GM12801 (cell line): ENCODE results near the gene ABHD12B.

Source experiments
- TF ChIP-seq, protein P1 (sequence below): IDR thresholded peaks from one replicate; pipeline ENCODE4 v1.5.1; 2011; ENCODE audit warnings: control low read depth; ENCODE audit not compliant: insufficient read length; ENCODE audit errors: extremely low read depth

Gene ABHD12B

DNA sequence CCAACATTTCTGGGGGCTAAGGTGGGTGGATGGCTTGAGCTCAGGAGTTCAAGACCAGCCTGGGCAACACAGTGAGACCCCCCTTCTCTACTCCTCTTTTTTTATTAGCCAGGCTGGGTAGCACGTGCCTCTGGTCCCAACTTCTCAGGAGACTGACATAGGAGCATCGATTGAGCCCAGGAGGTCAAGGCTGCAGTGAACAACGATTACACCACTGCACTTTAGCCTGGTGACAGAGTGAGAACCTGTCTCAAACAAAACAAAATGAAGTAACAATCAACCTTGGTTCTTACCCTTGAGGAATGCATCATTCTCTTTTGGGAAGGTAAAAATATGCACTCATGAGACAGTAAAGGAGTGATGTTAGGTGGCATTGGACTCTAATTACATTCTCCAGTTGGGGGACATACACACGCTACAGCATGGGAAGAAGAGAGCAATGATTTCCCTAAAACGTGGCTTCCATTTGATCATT is 37.0 kb upstream of the ABHD12B start:
- TF ChIP-seq, protein P1, sequence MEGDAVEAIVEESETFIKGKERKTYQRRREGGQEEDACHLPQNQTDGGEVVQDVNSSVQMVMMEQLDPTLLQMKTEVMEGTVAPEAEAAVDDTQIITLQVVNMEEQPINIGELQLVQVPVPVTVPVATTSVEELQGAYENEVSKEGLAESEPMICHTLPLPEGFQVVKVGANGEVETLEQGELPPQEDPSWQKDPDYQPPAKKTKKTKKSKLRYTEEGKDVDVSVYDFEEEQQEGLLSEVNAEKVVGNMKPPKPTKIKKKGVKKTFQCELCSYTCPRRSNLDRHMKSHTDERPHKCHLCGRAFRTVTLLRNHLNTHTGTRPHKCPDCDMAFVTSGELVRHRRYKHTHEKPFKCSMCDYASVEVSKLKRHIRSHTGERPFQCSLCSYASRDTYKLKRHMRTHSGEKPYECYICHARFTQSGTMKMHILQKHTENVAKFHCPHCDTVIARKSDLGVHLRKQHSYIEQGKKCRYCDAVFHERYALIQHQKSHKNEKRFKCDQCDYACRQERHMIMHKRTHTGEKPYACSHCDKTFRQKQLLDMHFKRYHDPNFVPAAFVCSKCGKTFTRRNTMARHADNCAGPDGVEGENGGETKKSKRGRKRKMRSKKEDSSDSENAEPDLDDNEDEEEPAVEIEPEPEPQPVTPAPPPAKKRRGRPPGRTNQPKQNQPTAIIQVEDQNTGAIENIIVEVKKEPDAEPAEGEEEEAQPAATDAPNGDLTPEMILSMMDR, result no peak

DNA sequence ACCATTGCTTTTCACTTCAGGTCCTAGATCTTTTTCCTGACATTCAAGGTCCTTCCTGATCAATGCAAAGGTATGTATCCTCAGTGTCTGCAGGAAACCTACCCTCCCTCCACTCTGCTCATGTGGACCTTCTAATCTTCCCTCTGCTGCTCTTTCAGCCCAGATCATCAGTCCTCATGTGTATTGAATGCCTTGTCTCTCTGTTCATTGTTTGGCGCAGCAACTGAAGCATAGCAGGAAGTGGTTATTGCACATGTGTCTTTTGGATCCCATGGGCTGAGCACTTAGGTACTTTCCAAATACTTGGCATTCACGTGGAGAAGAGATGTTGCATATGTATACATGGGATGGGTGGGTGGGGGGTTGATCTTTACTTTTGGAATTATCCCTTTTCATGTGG is 36.6 kb upstream of the ABHD12B start:
- TF ChIP-seq, protein P1, result no peak

DNA sequence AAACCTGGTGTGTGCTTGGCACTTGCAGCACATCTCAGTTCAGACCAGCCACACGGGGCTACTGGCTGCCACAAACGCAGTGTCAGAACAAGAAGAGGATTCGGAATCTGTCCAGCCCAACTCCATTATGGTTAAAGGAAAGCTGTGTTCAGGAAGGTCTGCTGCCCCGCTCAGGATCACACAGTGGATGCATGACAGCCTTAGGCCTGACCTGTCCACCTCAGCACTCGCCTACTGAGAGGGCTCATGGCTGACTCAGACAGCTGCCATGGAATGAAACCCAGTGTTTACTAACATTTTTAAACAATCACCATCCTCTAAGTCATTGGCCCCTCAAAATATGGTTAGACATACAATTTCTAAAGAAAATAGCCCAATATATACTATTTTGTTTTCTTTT is 35.3 kb upstream of the ABHD12B start:
- TF ChIP-seq, protein P1, result no peak

DNA sequence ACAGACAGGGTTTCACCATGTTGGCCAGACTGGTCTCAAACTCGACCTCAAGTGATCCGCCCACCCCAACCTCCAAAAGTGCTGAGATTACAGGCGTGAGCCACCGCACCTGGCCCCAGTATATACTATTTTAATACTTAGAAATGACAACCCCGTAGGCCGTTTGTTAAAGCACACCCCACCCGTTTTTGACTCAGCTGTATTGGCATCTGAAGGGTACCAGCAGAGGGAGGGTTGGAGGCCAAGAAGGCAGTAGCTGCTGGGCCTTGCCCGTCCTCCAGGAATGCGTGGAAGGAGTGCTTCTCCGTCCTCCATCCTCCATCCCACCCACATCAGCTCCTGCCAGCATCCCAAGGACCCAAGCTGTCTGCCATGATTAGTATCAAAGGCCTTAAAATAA is 34.6 kb upstream of the ABHD12B start:
- TF ChIP-seq, protein P1, result no peak

DNA sequence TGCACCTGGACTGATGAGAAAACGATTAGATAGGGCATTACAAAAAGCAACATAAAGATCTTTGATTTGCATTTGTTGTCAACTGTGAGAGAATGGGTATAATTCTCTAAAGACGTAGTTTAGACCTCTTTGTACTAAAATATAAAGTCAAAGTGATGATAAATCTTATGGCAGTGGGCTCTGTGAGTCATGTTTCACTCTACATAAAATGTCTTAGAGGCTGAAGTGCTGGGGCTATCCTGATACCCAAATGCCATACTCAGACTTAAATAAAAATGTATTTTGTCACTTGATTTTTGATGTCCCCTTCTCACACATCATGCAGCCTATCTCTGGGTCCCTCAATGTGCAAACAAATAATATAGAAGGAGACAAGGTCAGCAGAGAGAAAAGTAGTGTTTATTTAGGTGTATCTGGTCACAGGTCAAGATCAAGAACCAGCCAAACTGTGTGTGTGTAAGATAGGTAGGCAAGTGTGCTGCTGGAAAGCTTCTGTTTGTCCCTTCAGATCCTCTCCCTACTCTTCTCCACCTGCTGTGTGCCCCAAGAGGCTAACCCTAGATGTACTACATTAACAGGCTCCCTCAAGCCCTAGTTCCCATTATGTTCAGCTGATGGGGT is 33.9 kb upstream of the ABHD12B start:
- TF ChIP-seq, protein P1, result no peak

DNA sequence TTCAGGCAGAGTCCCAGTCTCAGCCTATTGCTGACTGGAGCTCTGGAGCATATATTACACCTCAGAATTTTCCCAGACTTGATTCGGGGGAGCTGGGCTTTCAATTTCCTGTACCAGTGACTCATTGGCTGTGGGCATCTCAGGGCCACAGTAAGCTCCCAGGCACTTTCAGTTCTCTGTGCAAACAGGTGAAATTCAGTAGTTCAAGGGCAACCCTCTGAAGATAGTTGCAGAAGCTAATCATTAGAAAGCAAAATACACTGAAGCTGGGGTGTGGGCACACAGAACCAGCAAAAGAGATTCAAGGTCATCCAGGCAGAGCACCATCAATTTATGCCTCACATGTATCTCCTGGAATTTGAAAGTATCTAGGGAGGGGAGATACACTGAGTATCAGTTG is 32.8 kb upstream of the ABHD12B start:
- TF ChIP-seq, protein P1, result no peak

DNA sequence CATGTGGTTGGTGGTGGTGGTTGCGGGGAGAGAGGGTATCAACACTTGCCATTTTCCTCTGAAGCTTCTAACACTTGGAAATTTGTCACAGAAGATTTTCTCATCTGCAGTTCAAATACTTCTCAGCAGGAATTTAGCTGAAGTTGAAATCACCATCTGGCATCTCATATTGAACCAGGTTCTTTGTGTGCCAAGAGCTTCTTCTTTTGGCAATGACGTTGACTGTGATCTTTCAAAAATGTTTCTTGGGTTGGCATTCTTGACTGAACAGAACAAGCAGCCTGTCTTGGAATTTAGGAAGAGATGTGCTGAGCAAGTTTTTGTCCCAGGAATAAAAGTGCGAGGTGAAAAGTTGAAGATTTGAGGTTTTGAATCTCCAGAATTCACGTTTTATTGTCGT is 32.2 kb upstream of the ABHD12B start:
- TF ChIP-seq, protein P1, result no peak
